GM12892 (cell line): Measurements from ENCODE around the gene ALK.

Source experiments
- POLR2A ChIP-seq: IDR thresholded peaks from 2 replicates; pipeline ENCODE4 v1.6.1; 2011; ENCODE audit warnings: low read depth, low read length, control low read depth
- TAF1 ChIP-seq: IDR thresholded peaks from 2 replicates; pipeline ENCODE4 v1.6.1; 2011; ENCODE audit warnings: low read depth, mild to moderate bottlenecking, control low read depth, low read length, borderline replicate concordance

DNA sequence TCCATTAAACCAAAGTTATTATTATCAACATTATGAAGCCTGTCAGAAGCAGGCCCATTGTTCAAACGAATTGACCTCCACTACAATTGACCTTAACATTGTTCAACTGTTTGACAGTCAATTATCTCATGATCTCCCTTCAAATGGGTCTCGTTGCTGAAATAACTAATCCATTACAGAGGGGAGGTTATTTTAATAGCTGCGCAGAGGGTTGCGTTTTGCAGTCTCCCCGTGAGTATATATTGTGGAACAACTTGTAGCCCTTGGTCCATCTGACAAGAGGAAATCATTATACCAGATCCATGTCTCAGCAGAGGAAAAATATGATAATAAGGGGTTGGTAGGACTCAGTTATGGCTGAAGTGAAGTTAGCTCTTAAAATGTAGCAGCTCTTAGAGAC is 159.1 kb downstream of the ALK start:
- TF ChIP-seq POLR2A (no peak), TAF1 (no peak)
